B cell (primary cell): ENCODE data around the gene EPN1. TPM values are rescaled to one million over a fixed set of nuclear protein-coding genes. Genes with fewer than 3 reads are reported as not detected.

ENCODE experiments used
- ATAC-seq: fragments of 200-7000 bp; cut with Tn5 transposase; one replicate; pipeline ENCODE4 v1.10.0; 2021; ENCODE audit warnings: low read depth, mild to moderate bottlenecking, moderate number of reproducible peaks, moderate library complexity
- CTCF ChIA-PET: fragments of 350-600 bp; sonication (Branson Sonifier 250); formaldehyde crosslinking; loops from one replicate; lab custom pipeline; 2021; ENCODE audit warnings: antibody characterized with exemption, inconsistent platforms; lab: Charles Lee
- POLR2A ChIA-PET: fragments of 350-600 bp; sonication (Branson Sonifier 250); formaldehyde crosslinking; loops from one replicate; lab custom pipeline; 2021; ENCODE audit warnings: antibody characterized with exemption; lab: Charles Lee
- DNase-seq: peaks from one replicate; pipeline ENCODE4 v3.0.0; 2013
- H2AFZ ChIP-seq: 2 replicates; pipeline ENCODE4 v1.6.1; 2012; ENCODE audit warnings: mild to moderate bottlenecking, low read depth, low read length; ENCODE audit not compliant: insufficient read depth, poor library complexity, severe bottlenecking
- H3K27ac ChIP-seq, 2 donors: 1 replicate in 1 of 2; 2 replicates in 1 of 2; pipeline ENCODE4 v1.5.1; 2012 to 2013; ENCODE audit warnings: low read length in 2 of 2, mild to moderate bottlenecking in 2 of 2, moderate library complexity in 1 of 2
- H3K27me3 ChIP-seq, 4 experiments: fragments of 200-600 bp in 1 of 4; sonication (generic) in 1 of 4; replicated peaks in 1 of 4; 1 replicate in 2 of 4; 2 replicates in 2 of 4; pipeline versions ENCODE4 v1.6.1 to v1.7.0; 2013 to 2016; ENCODE audit warnings: low read length in 3 of 4, mild to moderate bottlenecking in 2 of 4, mixed read lengths in 1 of 4, moderate library complexity in 1 of 4; ENCODE audit not compliant: insufficient read depth in 4 of 4, control insufficient read depth in 3 of 4; ENCODE audit errors: control extremely low read depth in 1 of 4
- H3K36me3 ChIP-seq, 2 experiments: replicated peaks in 1 of 2; 1 replicate in 1 of 2; 2 replicates in 1 of 2; pipeline versions ENCODE4 v1.6.1 to v1.7.1; 2013; ENCODE audit warnings: low read length in 1 of 2; ENCODE audit not compliant: insufficient read depth in 2 of 2, control insufficient read depth in 1 of 2; ENCODE audit errors: control extremely low read depth in 1 of 2, extremely low read depth in 1 of 2
- H3K4me1 ChIP-seq, 2 donors: fragments of 200-600 bp in 1 of 2; sonication (generic) in 1 of 2; 1 replicate in 1 of 2; 2 replicates in 1 of 2; pipeline versions ENCODE4 v1.5.1 to v1.6.1; 2013 to 2017; ENCODE audit warnings: low read length in 2 of 2; ENCODE audit not compliant: control insufficient read depth in 2 of 2, insufficient read depth in 2 of 2
- H3K4me2 ChIP-seq: replicated peaks from 2 replicates; pipeline ENCODE3; 2012; ENCODE audit warnings: mild to moderate bottlenecking, low read depth, low read length; ENCODE audit not compliant: poor library complexity, severe bottlenecking
- H3K4me3 ChIP-seq, 5 experiments: fragments of 200-600 bp in 1 of 5; sonication (generic) in 1 of 5; 1 replicate in 3 of 5; 2 replicates in 2 of 5; pipeline versions ENCODE4 v1.5.1 to v1.7.0; 2011 to 2016; ENCODE audit warnings: low read length in 4 of 5, mild to moderate bottlenecking in 4 of 5, low read depth in 2 of 5, control low read depth in 1 of 5, moderate library complexity in 1 of 5; ENCODE audit not compliant: insufficient read depth in 1 of 5; ENCODE audit errors: control extremely low read depth in 1 of 5, extremely low read depth in 1 of 5
- H3K79me2 ChIP-seq: fragments of 200-600 bp; sonication (generic); one replicate; pipeline ENCODE4 v1.6.0; 2016; ENCODE audit warnings: low read length; ENCODE audit not compliant: control insufficient read depth, insufficient read depth
- H3K9ac ChIP-seq: fragments of 200-600 bp; sonication (generic); 2 replicates; pipeline ENCODE4 v1.6.1; 2017; ENCODE audit warnings: mild to moderate bottlenecking, low read length, moderate library complexity
- H3K9me3 ChIP-seq, 3 donors: one replicate each; pipeline versions ENCODE4 v1.6.1 to v1.7.1; 2013; ENCODE audit warnings: low read length in 2 of 3; ENCODE audit not compliant: control insufficient read depth in 2 of 3, insufficient read depth in 1 of 3; ENCODE audit errors: control extremely low read depth in 1 of 3
- H4K20me1 ChIP-seq: 2 replicates; pipeline ENCODE4 v1.6.0; 2012; ENCODE audit warnings: mild to moderate bottlenecking, low read length; ENCODE audit not compliant: insufficient read depth, control insufficient read depth, poor library complexity, severe bottlenecking
- H3K27ac Mint-ChIP-seq: one replicate; pipeline ENCODE4 v1.8.0; 2021; ENCODE audit warnings: mixed read lengths
- H3K27me3 Mint-ChIP-seq: one replicate; pipeline ENCODE4 v1.8.0; 2021; ENCODE audit warnings: mixed read lengths
- H3K4me1 Mint-ChIP-seq: one replicate; pipeline ENCODE4 v1.8.0; 2021; ENCODE audit warnings: mixed read lengths
- H3K4me3 Mint-ChIP-seq: one replicate; pipeline ENCODE4 v1.8.0; 2021; ENCODE audit warnings: mixed read lengths
- H3K9me3 Mint-ChIP-seq: one replicate; pipeline ENCODE4 v1.8.0; 2022; ENCODE audit warnings: mixed read lengths; ENCODE audit not compliant: insufficient read depth
- CTCF ChIP-seq: fragments of 200-600 bp; IDR thresholded peaks from one replicate; pipeline ENCODE4 v1.8.0; 2022; ENCODE audit warnings: antibody characterized with exemption, mild to moderate bottlenecking
- EZH2 ChIP-seq: IDR thresholded peaks from 2 replicates; pipeline ENCODE4 v1.6.1; 2012; ENCODE audit warnings: borderline replicate concordance, low read depth, mild to moderate bottlenecking, moderate library complexity, low read length; ENCODE audit not compliant: insufficient read depth, poor library complexity, severe bottlenecking
- WGBS: methylation state at CpG from one replicate; pipeline ENCODE4 v1.1.5; 2013; ENCODE audit warnings: missing lambda C conversion rate; ENCODE audit not compliant: insufficient coverage; 5-methylcytosine and 5-hydroxymethylcytosine counted together
- intact Hi-C: fragments of 100-400 bp; cut with micrococcal nuclease; formaldehyde crosslinking; loops from one replicate; pipeline ENCODE4 v1.10.0; 2022
- polyA plus RNA-seq: library from polyadenylated mRNA; depleted of rRNA; stranded (reverse); fragments of >200 nt; gene quantifications from 2 replicates; pipeline ENCODE4 v1.2.3, GENCODE V29; 2012
- total RNA-seq, 2 donors: library from RNA; stranded (reverse); fragments of 120-200 nt in 1 of 2; gene quantifications; 1 replicate in 1 of 2; 2 replicates in 1 of 2; pipeline versions ENCODE4 v1.2.3 to v1.2.4, GENCODE V29; 2013 to 2022

EPN1 gene
- total and polyA plus RNA-seq, 2 donors (not counting 1 experiment from before 2014, with no cell fraction given) = 54.4 to 63.9 TPM

GRCh38 chr19:55667511-55667910 lies 7.5 kb upstream of the EPN1 start:
- Histone ChIP-seq H4K20me1 (peaks cover 93% of the 10 kb centered on the region), H3K27me3 (no peaks in the 10 kb centered on the region), H3K4me3 (no peak overlapping the region), H2AFZ (no peak overlapping the region), H3K79me2 (peaks cover 89% of the 10 kb centered on the region), H3K4me1 (peaks cover 0 to 7% of the 10 kb centered on the region in 2 donors), H3K36me3 (peaks cover 0 to 86% of the 10 kb centered on the region in 2 experiments), H3K4me2 (no peak overlapping the region), H3K9ac (no peak overlapping the region), H3K27ac (no peak overlapping the region), H3K9me3 (no peaks in the 10 kb centered on the region)
- H3K27ac Mint-ChIP-seq = no peak overlapping the region
- CTCF ChIA-PET = no interaction called here
- no peaks in the 10 kb centered on the region for H3K9me3 Mint-ChIP-seq
- POLR2A ChIA-PET = no interaction called here
- 97% methylated on average over 9 of the region's 12 CpGs for WGBS
- DNase-seq (no peak), ATAC-seq (no peak)
- intact Hi-C loops = no loop called here
- no peak overlapping the region for H3K4me3 Mint-ChIP-seq
- peaks cover 26% of the 10 kb centered on the region for H3K4me1 Mint-ChIP-seq
- H3K27me3 Mint-ChIP-seq = no peaks in the 10 kb centered on the region
- TF ChIP-seq CTCF (no peak), EZH2 (no peak)

- no peak for ATAC-seq
- Mint-ChIP-seq H3K9me3 (no peaks in the 10 kb centered on the region), H3K4me1 (peaks cover 22% of the 10 kb centered on the region), H3K27me3 (no peaks in the 10 kb centered on the region), H3K4me3 (no peak overlapping the region), H3K27ac (no peak overlapping the region)
- ChIA-PET CTCF (no interaction called here), POLR2A (no interaction called here)
- 94% methylated on average over 10 of the region's 11 CpGs for WGBS
- no peak overlapping the region for H3K4me3 ChIP-seq
- H2AFZ ChIP-seq = no peak overlapping the region
- H3K79me2 ChIP-seq = peaks cover 84% of the 10 kb centered on the region
- H3K4me2 ChIP-seq = no peak overlapping the region
- TF ChIP-seq EZH2 (no peak), CTCF (no peak)
- intact Hi-C loops = no loop called here
- H3K27ac ChIP-seq = no peak overlapping the region
- peaks cover 93% of the 10 kb centered on the region for H4K20me1 ChIP-seq
- H3K9ac ChIP-seq = no peak overlapping the region
- no peaks in the 10 kb centered on the region for H3K9me3 ChIP-seq
- peaks cover 0 to 82% of the 10 kb centered on the region in 2 experiments for H3K36me3 ChIP-seq
- H3K27me3 ChIP-seq = no peaks in the 10 kb centered on the region
- peaks cover 0 to 7% of the 10 kb centered on the region in 2 donors for H3K4me1 ChIP-seq
- no peak for DNase-seq
Observed at GRCh38 chr19:55667958-55668357, 7.1 kb upstream of the EPN1 start.
